Endothelial cell (in vitro differentiated cells): ENCODE data around the gene ZFAND4. TPM values are rescaled to one million over a fixed set of nuclear protein-coding genes. Genes with fewer than 3 reads are reported as not detected.
"Not testable (repeated sequence)": the region's sequence is repeated elsewhere in the genome, so short reads cannot be mapped to it uniquely, and the experiment has no call there.

ENCODE experiments used
- DNase-seq: peaks from one replicate; pipeline ENCODE4 v3.0.0; 2021; ENCODE audit warnings: low spot score
- H3K27ac Mint-ChIP-seq: one replicate; pipeline ENCODE4 v1.8.0; 2021; ENCODE audit warnings: mixed read lengths, inconsistent platforms; ENCODE audit not compliant: unreplicated experiment
- H3K27me3 Mint-ChIP-seq: one replicate; pipeline ENCODE4 v1.8.0; 2021; ENCODE audit warnings: mild to moderate bottlenecking, moderate library complexity, mixed read lengths, inconsistent platforms; ENCODE audit not compliant: unreplicated experiment
- H3K36me3 Mint-ChIP-seq: one replicate; pipeline ENCODE4 v1.8.0; 2021; ENCODE audit warnings: mild to moderate bottlenecking, low read depth, mixed read lengths, inconsistent platforms; ENCODE audit not compliant: unreplicated experiment
- H3K4me1 Mint-ChIP-seq: one replicate; pipeline ENCODE4 v1.8.0; 2021; ENCODE audit warnings: mild to moderate bottlenecking, mixed read lengths, inconsistent platforms; ENCODE audit not compliant: unreplicated experiment
- H3K4me3 Mint-ChIP-seq: one replicate; pipeline ENCODE4 v1.8.0; 2021; ENCODE audit warnings: mild to moderate bottlenecking, mixed read lengths, inconsistent platforms; ENCODE audit not compliant: unreplicated experiment
- H3K9me3 Mint-ChIP-seq: one replicate; pipeline ENCODE4 v1.8.0; 2021; ENCODE audit warnings: mixed read lengths, inconsistent platforms; ENCODE audit not compliant: unreplicated experiment
- long read RNA-seq: library from polyadenylated mRNA; unstranded; transcript quantifications from one replicate; pipeline ENCODE4 v2.0.0, GENCODE V29; 2020; ENCODE audit not compliant: unreplicated experiment
- total RNA-seq: library from RNA; stranded (reverse); fragmentation: NEBNext Ultra II Directional; extraction: Animal tissue kit (Norgen Biotek cat#: 25700); gene quantifications from one replicate; pipeline ENCODE4 v1.2.1, GENCODE V29; 2021; ENCODE audit not compliant: unreplicated experiment
- TF ChIP-seq, protein P1 (sequence below): fragments of 200-600 bp; sonication (generic); IDR thresholded peaks from one replicate; pipeline ENCODE4 v1.5.0; 2021; ENCODE audit warnings: antibody characterized with exemption; ENCODE audit not compliant: unreplicated experiment

ZFAND4 gene
- total RNA-seq, result 11.9 TPM
- long read RNA-seq, partial matches to known transcripts, result 1 of 7 reads
- long read RNA-seq, other reads (novel, unspliced or antisense), result 6 of 7 reads

DNA sequence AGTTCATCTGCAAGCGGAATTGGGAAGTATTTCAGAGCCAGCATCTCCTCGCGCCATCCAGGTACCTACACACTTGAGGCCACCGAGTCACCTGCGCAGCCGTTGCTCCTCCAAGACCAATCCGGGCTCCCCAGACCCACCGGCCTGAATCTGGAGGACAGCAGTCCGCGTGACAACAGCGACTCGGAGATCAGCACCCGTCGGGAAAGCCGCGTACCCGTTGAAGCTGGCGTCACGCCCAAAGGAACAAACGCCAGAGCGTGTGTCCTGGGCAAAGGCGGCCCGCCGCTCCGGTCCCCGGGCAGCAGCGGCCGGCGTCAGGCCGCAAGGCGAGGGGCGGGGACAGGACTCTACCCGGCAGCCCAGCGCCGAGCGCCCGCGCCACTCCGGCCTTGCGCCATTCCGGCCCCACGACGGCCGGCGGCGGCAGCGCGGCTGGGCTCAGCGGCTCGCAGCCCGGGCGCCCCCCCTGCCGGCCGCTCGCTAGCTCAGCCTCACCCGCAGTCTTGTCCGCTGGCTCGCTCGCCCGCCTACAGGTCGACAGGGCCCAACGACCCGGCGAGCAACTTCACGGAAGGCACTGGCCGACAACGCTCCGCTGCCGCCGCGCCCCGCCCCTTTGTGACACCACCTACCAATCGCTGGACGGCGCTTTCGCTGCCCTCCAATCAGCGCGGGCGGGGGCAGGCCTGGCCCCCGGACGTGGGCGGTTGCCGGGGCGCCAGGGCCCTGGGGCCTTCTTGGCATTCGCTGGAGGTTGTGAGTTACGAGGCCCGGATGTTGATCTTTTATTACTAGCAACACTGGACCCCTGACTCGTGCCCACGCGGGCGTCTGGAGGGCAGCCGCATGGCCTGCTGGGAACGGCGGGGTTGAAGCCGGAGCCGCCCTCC lies at the start of gene ZFAND4:
ZFAND4 (minus strand) TSS at position 592 of the 893 bp plus-strand sequence. CDS start 9,047 bp downstream, outside the sequence.
- TF ChIP-seq, protein P1, sequence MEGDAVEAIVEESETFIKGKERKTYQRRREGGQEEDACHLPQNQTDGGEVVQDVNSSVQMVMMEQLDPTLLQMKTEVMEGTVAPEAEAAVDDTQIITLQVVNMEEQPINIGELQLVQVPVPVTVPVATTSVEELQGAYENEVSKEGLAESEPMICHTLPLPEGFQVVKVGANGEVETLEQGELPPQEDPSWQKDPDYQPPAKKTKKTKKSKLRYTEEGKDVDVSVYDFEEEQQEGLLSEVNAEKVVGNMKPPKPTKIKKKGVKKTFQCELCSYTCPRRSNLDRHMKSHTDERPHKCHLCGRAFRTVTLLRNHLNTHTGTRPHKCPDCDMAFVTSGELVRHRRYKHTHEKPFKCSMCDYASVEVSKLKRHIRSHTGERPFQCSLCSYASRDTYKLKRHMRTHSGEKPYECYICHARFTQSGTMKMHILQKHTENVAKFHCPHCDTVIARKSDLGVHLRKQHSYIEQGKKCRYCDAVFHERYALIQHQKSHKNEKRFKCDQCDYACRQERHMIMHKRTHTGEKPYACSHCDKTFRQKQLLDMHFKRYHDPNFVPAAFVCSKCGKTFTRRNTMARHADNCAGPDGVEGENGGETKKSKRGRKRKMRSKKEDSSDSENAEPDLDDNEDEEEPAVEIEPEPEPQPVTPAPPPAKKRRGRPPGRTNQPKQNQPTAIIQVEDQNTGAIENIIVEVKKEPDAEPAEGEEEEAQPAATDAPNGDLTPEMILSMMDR, result peak; percentile 78
- H3K4me1 Mint-ChIP-seq, result peaks cover 17% of the 10 kb centered on the region
- DNase-seq, result peak; percentile 96
- peaks cover 18% of the 10 kb centered on the region for H3K27me3 Mint-ChIP-seq
- no peaks in the 10 kb centered on the region for H3K36me3 Mint-ChIP-seq
- no peaks in the 10 kb centered on the region for H3K9me3 Mint-ChIP-seq
- H3K4me3 Mint-ChIP-seq, result peak within 1 kb of the TSS; percentile 93
- peak within 1 kb of the TSS; percentile 91 for H3K27ac Mint-ChIP-seq

DNA sequence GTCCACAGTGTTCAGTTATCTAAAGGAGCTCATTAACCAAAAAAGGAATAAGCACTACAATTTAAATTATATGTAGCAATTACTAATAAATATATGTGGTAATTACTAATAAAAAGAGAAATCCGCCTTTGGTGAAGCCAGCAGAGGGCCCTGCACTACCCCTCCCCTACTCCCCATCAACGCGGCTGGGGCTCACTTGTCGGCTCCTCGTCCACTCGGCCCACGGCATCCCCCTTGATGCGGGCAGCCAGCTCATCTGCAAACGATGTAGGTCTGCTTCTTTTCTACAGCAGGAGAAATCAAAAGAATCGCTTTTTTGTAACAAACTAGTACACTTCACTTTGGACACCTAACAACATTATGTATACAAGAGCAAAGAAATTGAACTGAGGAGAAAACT lies 48.9 kb upstream of the ZFAND4 start:
- not testable (repeated sequence) for H3K4me3 Mint-ChIP-seq, H3K27ac Mint-ChIP-seq, H3K27me3 Mint-ChIP-seq, H3K4me1 Mint-ChIP-seq, DNase-seq, H3K9me3 Mint-ChIP-seq, H3K36me3 Mint-ChIP-seq

DNA sequence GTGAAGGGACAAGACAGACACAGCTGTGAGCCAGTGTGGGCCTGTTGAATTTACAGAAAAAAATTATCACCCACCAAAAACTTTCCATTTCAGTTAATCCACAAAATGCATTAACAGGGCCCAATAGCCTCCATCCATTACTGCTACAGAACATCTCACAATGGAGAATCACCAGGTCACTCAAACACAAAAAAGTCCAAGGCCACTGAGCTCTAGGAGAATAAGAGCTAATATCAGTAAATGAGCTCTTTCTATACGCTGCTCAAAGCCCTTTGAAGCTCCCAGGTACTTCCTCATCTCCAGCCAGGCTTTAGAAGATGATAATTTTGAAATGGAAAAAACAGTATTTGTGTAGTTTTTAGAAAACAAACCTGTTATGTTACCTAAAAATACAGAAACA lies 45.1 kb upstream of the ZFAND4 start:
- H3K27ac Mint-ChIP-seq, H3K36me3 Mint-ChIP-seq, H3K4me1 Mint-ChIP-seq, H3K27me3 Mint-ChIP-seq, DNase-seq, H3K4me3 Mint-ChIP-seq, H3K9me3 Mint-ChIP-seq: not testable (repeated sequence)

- H3K36me3 Mint-ChIP-seq, DNase-seq, H3K27ac Mint-ChIP-seq, H3K27me3 Mint-ChIP-seq, H3K4me3 Mint-ChIP-seq, H3K4me1 Mint-ChIP-seq, H3K9me3 Mint-ChIP-seq: not testable (repeated sequence)
Observed at GRCh38 chr10:45717053-45717452, 44.5 kb upstream of the ZFAND4 start.

DNA sequence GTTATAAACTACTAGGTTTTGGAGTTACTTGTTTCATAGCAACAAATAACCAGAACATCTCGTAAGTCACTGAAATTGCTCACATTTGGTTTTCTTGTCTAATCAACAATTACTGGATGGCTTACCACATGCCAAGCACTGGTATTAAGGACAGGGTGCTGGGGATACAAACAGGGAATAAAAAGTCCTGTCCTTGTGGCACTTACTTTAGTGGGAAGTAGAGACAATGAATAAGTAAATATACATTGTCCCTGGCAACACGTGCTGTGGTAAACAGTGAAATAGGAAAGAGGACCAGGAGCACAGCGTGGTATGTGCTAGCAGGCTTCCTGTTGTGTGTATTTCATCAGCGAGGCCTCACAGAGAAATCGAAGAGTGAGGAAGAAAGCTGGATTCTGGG lies 38.7 kb upstream of the ZFAND4 start:
- DNase-seq, H3K9me3 Mint-ChIP-seq, H3K4me1 Mint-ChIP-seq, H3K27me3 Mint-ChIP-seq, H3K36me3 Mint-ChIP-seq, H3K4me3 Mint-ChIP-seq: not testable (repeated sequence)
- H3K27ac Mint-ChIP-seq, result peak overlapping the region; percentile 75

DNA sequence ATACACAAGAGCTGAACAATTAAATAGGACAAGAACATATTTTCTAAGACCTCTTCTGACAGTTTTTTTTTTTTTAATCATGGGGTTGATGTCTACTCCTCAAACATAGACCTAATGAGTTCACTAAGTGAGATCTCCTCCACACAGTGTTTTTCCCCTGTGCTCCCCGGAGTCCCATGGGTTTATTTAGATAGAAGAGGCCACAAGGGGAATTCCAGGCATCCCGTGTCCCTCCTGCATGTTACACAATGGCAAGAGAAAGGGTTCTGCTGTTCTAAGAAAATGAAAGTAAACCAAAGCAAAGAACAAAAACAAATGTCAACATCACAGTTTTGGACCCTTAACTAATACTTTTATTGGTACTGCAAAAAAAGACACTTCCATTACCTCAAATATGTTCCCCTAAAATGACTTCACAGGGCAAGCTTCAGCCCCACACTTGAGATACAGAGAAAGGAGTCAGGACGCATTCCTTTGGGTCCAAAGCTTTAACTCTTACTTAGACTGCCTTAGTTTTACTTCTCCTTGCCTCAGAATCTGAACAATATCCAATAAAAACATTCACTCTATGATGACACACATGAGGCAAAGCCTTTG lies 37.7 kb upstream of the ZFAND4 start:
- not testable (repeated sequence) for H3K9me3 Mint-ChIP-seq, H3K27me3 Mint-ChIP-seq, DNase-seq, H3K36me3 Mint-ChIP-seq, H3K4me1 Mint-ChIP-seq, H3K27ac Mint-ChIP-seq, H3K4me3 Mint-ChIP-seq

- H3K36me3 Mint-ChIP-seq, H3K9me3 Mint-ChIP-seq, H3K4me3 Mint-ChIP-seq, DNase-seq, H3K27ac Mint-ChIP-seq, H3K4me1 Mint-ChIP-seq, H3K27me3 Mint-ChIP-seq: not testable (repeated sequence)
Observed at GRCh38 chr10:45678467-45678866, 5.9 kb upstream of the ZFAND4 start.

GRCh38 chr10:45675388-45675787 lies 2.8 kb upstream of the ZFAND4 start:
- no peak overlapping the region for H3K27ac Mint-ChIP-seq
- H3K4me1 Mint-ChIP-seq, result peaks cover 11% of the 10 kb centered on the region
- TF ChIP-seq, protein P1, result no peak
- no peak overlapping the region for H3K4me3 Mint-ChIP-seq
- H3K27me3 Mint-ChIP-seq, result peaks cover 16% of the 10 kb centered on the region
- DNase-seq, result no peak
- no peaks in the 10 kb centered on the region for H3K9me3 Mint-ChIP-seq
- no peaks in the 10 kb centered on the region for H3K36me3 Mint-ChIP-seq
